ENCODE measurements around the gene RPL10.

The RPL10 gene

DNA sequence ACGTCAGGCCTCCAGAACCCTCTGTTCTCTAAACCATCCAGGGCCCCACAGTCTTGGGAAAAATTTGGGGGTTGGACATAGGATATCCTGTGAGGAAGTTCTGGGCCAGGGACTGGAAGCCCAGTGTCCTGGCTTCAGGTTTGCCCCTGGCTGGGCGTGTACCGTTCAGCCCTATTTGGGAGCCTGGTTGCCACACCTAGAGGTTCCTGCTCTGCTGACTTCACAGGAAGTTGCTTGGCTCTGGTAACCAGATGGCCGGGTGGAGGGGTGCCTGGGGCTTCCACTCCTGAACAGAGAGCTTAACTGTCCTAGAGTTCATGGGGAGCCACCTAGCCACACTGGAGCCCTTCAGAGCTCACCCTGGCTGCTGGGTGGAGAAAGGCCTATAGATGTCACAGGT, 14.3 kb downstream of the RPL10 start:
- no peak for DNase-seq
- intact Hi-C loops (cut with DNase I), result no loop called here

DNA sequence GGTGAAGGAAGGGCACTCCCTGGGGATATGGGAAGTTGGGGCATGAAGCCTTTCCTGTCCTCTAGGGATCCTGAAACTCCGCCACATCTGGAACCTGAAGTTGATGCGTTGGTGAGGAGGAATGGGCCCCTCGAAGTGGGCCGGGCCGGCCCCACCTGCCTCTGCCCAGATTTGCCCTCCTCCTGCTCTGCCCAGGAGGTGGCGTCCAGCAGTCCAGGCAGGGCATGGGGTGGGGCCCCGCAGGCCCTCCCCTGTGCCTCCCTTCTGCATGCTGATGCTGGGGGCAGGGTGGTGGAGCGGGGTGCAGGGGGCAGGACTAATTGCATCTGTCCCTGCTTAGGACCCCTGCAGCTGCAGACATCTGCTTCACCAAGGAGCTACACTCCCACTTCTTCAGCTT, 15.0 kb downstream of the RPL10 start:
- intact Hi-C loops (cut with DNase I), result no loop called here
- no peak for DNase-seq

DNA sequence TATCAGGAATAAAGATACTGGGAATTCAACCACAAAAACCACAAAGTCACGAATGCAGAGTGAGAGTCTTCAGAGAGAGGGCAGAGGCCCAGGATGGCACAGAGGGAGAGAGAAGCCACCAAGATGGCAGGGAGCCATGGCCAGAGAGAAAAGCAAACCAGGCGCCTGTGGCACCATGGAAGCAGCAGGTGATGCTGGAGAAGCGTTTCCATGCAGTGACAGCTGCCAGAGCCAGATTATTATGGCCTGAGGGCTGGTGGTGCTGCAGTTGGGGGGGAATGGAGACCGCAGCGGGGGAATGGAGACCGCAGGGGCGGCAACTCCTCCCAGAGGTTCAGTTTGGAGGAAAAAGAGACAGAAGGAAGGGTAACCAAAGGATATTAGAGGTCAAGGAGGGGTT, 19.0 kb downstream of the RPL10 start:
- DNase-seq, result no peak
- intact Hi-C loops (cut with DNase I), result no loop called here

DNA sequence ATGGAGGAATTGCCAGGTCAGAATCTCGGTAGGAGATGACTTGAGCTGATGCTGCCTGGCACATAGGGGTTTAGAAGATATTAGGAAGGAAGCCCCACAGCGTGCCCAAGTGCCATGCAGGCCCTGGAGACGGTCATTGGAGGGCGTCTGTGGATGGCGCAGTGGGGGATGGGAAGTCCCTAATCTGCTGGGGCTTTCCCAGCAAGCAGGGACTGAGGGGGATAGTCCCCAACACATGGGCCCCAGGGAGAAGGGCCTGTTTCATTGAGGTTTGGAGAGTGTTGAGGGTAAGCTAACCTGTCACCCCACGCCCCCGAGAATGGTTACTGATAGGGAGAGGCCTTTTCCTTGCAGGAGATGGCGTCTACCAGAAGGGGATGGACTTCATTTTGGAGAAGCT, 21.0 kb downstream of the RPL10 start:
- intact Hi-C loops (cut with DNase I), result no loop called here
- DNase-seq, result no peak

DNA sequence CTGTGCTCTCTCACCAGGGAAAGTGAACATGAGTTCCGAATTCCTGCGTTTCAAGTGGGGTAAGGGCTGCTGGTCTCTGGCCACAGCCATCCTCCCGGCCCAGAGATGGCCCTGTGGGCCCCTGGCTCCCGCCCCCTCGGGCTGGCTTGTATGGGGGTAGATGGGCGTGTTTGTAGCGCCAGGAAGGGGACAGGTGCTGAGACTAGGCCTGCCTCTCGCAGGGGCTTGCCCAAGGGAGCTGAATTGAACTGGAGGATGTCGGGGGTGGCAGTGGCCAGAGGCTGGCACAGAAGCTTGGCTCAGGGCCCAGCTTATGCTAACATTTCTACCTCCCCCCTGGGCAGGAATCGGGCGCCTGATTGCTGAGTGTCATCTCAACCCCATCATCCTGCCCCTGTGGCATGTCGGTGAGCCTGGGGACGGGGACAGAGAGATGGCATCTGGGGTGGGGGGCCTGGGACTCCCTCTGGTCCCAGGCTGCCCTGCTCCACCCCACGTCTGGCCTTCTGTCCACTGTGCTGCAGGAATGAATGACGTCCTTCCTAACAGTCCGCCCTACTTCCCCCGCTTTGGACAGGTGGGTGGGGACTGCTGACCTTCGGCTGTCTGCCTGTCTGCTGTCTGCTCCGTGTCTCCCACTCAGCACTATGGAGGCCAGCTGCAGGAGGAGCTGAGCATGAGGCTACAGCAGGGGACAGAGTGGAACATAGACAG, 21.7 kb downstream of the RPL10 start:
- DNase-seq, result no peak
- intact Hi-C loops (cut with DNase I), result no loop called here

DNA sequence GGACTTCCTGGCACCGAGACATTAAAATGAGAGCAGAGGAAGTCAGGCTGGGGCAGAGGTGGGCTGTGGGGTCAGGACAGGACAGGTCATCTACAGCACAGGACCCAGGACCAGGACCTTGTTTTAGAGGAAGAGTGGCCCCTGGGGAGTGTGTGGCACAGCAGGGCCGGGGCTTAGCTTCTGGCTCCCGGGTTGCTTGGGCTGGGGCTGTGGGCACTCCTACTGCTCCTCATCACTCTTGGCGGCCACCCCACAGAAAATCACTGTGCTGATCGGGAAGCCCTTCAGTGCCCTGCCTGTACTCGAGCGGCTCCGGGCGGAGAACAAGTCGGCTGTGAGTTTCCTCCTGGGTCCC, 22.2 kb downstream of the RPL10 start:
- intact Hi-C loops (cut with DNase I), result no loop called here
- no peak for DNase-seq

DNA sequence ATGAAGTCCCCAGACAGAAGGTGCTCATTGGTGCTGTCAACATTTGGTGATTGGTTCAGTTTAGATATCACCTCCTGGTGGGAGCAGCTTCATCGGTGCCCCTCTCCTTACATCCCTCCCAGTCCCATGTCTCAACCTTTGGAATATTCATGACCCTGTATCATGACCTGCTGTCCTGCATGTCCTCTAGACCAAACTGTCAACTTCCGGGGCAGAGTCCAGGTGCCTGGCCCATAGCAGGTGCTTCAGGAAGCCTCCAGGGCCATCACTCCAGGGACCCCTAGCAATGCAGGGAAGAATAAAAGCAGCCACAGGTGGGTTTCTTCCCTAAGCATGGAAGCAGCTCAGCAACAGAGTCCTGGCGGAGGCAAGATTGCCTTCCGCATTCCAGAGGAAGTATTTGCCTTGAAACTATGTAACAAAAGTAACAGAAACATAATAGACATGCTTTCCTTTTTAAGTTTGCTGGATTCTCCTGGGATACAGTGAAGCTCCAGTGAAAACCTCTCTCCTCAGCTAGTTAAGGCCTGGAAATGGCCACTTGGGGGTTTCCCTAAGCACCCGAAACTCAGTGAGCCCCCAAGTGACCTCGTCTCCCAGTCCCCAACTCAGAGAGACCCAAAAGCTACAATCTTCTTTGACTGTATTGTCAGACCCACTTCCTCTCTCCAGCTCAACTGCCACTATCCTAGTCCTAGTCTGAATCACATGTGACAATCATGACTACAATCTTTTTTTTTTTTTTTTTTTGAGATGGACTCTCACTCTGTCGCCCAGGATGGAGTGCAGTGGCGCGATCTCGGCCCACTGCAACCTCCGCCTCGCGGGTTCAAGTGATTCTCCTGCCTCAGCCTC, 29.0 kb downstream of the RPL10 start:
- intact Hi-C loops (cut with DNase I), result no loop called here
- no peak for DNase-seq

DNA sequence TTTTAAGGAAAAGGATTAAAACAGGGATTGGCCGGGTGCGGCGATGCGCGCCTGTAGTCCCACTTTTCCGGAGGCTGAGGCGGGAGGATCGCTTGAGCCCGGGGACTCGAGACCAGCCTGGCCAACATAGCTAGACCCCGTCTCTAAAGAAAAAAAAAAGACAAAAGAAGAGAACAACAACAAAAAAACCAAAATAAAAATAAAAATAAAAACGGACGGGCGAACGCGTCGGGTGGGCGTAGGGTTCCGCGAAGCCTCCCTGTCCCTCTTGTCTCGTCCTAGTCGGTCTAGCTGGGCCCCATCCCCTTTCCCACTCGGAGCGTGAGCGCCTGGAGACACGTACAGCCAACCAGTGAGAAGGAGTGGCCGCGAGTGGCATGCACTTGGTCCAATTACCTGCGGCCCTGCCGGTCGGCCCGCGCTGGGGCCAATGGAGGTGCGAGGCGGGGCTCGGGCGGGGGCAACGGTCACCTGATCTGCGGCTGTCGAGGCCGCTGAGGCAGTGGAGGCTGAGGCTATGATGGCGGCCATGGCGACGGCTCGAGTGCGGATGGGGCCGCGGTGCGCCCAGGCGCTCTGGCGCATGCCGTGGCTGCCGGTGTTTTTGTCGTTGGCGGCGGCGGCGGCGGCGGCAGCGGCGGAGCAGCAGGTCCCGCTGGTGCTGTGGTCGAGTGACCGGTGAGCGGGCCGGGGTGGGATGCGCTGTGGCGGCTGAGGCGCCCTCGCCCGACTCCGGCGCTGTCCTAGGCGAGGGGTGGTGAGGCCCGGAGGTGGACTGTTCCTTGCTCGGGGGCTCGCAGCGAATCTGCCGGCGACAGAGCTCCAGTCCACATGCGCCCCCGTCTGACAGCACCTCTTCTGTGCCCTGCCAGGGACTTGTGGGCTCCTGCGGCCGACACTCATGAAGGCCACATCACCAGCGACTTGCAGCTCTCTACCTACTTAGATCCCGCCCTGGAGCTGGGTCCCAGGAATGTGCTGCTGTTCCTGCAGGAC, 30.3 kb downstream of the RPL10 start, which contains the start of gene ATP6AP1:
Gene ATP6AP1, plus strand, starts transcription at position 502 of the 996 bp plus-strand sequence. Its CDS starts 16 bp downstream, at position 518.
- intact Hi-C loops (cut with DNase I), result no loop called here
- peak; percentile 83 to 96 (median 92) for DNase-seq

DNA sequence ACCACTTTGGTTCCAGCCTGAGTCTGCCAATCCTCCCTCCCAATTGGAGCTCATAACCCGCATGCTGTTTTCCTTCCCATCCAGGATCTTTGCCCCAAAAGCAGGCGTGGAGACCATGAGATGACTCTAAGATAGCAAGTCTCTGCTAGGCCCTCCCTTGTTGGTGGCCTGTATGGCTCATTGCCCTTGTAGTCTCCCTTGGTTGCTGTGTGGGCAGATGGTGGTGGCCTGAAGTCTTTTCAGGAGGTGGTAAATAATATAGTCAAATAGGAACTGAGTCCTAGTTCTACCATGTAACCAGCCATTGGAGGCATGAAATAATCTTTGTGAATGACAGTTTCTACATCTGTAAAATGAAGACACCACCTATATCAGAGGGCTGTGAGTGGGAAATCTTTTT, 31.5 kb downstream of the RPL10 start:
- intact Hi-C loops (cut with DNase I), result no loop called here
- no peak for DNase-seq

DNA sequence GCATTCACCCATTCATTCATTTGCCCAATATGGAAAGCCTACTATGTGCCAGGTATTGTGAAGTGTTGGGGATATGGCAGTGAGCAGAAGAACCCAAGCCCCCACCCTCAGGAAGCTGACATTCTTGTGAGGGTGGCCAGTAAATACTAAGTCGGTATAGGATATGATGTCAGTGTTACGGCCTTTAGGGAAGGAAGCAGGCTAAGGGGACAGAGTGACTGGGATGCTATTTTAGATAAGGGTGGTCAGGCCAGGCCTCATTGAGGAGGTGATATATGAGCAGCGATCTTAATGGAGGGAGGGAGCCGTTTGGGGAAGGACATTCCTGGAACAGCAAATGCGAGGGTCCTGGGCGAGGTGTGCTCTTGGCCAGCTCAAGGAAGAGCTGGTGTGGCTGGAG, 32.3 kb downstream of the RPL10 start:
- no peak for DNase-seq
- intact Hi-C loops (cut with DNase I), result no loop called here

DNA sequence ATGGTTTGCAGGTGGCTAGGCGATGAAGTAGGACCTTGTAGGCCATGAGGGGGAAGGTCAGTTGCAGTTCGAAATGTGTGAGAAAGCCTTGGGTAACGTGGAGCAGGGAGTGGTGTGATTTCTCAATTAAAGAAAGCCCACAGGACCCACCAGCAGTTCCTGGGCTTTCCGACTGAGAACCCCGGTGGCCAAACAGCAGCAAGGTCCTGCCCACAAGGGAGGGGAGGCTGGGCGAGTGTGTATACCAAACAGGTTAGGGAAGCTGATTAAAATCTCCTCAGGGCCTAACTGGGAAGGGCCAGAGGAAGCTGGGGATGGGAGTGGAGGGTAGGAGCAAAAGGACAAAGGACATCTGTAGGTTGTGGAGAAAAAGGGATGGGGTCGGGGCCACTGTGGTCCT, 32.7 kb downstream of the RPL10 start:
- no peak for DNase-seq
- intact Hi-C loops (cut with DNase I), result no loop called here

DNA sequence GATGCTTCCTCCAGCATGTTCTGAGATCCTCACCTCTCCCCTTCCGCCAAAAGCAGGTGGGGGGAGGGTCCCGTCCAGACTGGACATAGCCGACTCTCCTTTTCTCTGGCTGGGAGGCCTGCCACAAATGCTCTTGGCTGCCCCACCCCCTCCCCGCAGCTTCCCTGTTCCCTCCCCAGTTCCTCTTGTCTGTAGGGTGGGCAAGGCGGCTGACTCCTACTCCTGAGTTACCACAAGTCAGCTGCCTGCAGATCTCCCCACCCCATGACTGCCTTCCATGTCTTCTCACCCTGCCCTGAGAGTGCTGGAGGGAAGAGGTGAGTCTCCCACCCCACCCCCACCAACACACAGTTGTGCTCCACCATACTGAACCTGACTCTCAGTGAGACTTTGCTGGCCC, 33.2 kb downstream of the RPL10 start:
- DNase-seq, result peak in 6 of 42 donors; percentile 8 to 50 (median 23)
- intact Hi-C loops (cut with DNase I), result no loop called here

DNA sequence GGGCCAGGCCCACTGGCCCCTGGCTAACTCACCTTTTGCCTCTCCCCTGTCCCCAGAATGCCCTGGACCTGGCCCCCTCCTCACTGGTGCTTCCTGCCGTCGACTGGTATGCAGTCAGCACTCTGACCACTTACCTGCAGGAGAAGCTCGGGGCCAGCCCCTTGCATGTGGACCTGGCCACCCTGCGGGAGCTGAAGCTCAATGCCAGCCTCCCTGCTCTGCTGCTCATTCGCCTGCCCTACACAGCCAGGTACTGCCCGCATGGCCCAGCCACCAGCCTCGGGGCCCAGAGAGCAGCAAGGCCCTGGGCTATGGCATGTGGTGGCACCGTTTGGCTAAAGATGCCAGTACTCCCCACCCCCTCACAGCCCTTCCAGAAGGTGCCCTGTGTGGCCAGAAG, 34.0 kb downstream of the RPL10 start:
- DNase-seq, result no peak
- intact Hi-C loops (cut with DNase I), result no loop called here

DNA sequence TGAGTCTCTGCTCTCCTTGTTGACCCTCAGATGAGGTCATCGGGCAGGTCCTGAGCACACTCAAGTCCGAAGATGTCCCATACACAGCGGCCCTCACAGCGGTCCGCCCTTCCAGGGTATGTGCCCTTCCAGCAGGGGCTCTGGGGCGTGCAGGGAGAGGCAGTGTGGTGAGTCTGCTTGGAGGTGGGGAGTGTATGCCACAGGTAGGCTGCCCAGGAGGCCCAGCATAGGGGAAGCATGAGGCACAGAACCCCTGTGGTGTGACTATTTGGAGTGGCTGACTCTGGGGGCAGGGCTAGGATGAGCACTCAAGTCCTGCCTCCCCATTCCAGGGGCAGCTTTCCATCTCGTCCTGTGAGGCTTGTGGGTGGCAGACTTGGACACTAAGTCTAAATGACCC, 35.4 kb downstream of the RPL10 start:
- DNase-seq, result no peak

DNA sequence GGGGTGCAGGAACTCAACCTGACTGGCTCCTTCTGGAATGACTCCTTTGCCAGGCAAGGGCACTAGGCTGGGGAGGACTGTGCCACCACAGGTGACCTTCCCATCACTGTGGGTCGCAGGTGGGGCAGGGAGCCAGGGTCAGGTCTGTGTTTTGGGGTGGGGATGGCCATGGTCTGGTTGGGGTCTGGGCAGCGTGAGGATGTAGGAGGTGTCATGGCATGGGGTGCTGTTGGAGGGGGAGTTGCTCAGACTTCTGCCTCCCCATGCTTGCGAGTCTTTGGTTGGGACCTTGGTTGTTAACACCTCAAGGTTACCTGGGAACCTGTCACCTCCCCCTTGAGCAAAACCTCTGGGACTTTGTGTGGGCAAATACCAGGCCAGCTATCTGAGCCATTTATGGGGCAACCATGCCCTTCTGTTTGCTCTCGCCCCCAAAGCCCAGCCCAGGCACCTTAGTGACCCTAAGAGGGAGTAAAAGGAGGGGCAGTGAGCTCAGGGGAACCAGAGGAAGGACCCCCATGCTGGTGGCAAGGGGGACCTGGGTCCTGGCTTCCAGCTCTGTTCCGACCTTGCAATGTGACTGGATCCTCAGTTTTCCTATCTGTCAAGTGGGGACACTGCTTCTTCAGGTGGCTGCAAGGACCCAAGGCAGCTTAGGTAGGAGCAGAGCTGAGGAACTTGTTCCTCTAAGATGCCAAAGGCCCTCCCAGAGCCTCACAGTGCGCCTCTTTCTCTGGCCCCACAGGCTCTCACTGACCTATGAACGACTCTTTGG, 36.4 kb downstream of the RPL10 start:
- intact Hi-C loops (cut with DNase I), result no loop called here

More for the DNA sequence above, 35.4 kb downstream of the RPL10 start:
- intact Hi-C loops (cut with DNase I), result no loop called here

DNA sequence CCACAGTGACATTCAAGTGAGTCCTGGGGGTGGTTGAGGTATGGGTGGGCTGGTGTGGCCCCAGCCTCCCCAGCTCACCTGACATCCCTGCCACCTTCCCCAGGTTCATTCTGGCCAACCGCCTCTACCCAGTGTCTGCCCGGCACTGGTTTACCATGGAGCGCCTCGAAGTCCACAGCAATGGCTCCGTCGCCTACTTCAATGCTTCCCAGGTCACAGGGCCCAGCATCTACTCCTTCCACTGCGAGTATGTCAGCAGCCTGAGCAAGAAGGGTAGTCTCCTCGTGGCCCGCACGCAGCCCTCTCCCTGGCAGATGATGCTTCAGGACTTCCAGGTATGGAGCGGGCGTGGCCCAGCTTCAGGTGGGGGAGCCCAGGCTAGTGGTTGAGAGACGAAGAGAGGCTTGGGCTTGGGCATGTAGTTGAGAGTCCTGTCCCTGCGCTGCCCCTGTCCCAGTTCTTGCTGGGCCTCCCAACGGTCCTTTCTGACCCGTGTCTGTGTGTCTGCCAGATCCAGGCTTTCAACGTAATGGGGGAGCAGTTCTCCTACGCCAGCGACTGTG, 37.1 kb downstream of the RPL10 start:
- DNase-seq, result no peak
- intact Hi-C loops (cut with DNase I), result no loop called here

More for the DNA sequence above, 36.4 kb downstream of the RPL10 start:
- no peak for DNase-seq

DNA sequence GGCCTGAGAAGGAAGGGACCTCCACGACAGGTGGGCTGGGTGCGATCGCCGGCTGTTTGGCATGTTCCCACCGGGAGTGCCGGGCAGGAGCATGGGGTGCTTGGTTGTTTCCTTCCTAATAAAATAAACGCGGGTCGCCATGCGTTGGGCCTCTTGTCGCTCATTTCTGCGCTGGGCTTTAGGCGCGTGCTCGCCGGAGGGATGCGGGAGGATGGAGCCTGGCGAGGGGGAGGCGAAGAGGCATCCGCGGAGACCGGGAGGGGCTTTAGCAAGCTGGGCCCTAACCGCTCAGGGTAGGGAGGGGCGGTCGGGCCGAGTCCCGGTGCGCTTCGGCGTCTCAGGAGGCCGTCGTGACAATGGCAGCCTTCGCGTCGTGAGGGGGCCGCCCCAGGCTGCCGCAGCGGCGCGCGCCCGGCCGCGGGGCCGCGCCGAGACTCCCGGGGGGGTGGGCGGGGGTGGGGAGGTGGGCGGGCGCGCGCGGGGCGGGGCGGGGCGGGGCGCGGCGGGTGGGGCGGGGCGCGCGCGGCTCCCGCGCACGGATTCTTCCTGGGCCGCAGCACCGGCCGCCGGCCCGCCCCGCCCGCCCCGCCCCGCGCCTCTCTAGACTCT, 38.3 kb downstream of the RPL10 start:
- peak in 21 of 42 donors; percentile 14 to 63 (median 47) for DNase-seq
- intact Hi-C loops (cut with DNase I), result no loop called here

Measured in head of caudate nucleus (tissue), 42 donors.